ENCODE results near the gene KRTAP3-1.

DNA sequence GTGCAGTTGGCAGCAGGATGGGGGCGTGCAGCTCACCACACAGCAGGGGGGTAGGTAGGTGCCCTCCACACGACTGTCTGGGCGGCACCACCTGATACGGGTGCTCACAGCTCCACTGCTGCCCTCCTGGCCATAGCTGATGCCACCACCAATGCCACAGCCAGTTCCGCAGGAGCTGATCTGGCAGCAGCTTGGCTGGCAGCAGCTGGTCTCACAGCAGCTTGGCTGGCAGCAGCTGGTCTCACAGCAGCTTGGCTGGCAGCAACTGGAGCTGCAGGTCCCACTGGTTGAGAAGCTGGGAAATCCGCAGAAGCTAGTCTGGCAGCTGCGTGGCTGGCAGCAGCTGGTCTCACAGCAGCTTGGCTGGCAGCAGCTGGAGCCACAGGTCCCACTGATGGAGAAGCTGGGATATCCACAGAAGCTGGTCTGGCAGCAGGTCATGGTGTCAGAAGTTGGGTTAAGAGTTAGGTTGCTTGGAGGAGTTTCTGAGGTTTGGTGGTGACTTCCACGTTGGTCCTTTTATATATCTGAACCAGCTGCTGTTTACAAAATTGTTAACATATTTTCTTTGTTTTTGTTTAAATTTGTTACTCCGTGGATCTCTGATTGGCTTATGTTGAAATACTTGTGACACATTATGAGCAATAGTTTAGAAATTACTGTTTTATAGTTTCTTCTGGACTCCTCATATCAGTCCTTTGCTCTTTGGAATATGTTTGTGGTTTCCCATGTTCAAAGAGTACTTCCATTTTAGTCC, 18.0 kb upstream of the KRTAP3-1 start, which contains the start of gene KRTAP1-5:
- TF ChIP-seq, protein P1, sequence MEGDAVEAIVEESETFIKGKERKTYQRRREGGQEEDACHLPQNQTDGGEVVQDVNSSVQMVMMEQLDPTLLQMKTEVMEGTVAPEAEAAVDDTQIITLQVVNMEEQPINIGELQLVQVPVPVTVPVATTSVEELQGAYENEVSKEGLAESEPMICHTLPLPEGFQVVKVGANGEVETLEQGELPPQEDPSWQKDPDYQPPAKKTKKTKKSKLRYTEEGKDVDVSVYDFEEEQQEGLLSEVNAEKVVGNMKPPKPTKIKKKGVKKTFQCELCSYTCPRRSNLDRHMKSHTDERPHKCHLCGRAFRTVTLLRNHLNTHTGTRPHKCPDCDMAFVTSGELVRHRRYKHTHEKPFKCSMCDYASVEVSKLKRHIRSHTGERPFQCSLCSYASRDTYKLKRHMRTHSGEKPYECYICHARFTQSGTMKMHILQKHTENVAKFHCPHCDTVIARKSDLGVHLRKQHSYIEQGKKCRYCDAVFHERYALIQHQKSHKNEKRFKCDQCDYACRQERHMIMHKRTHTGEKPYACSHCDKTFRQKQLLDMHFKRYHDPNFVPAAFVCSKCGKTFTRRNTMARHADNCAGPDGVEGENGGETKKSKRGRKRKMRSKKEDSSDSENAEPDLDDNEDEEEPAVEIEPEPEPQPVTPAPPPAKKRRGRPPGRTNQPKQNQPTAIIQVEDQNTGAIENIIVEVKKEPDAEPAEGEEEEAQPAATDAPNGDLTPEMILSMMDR (IDR thresholded peaks at IDR 0.05) = no peak
- no peak for TF ChIP-seq POLR2A (IDR thresholded peaks at IDR 0.05)

All from testis (tissue), 2 donors.